A549 treated with AZD2906 at 1 μM for 4 hours (cell line): ENCODE data around the gene GDF11. TPM values are rescaled to one million over a fixed set of nuclear protein-coding genes. Genes with fewer than 3 reads are reported as not detected.

Source experiments
- total RNA-seq: library from RNA; stranded (reverse); fragments of 200-300 nt; extraction: Qiagen RNA extraction; gene quantifications from 5 replicates; pipeline ENCODE4 v1.2.3, GENCODE V29; 2022

GDF11 gene
- 2.9 to 4.9 TPM (median 3.9 TPM) in 5 replicates for total RNA-seq

GRCh38 chr12:55742719-55743405 is at the start of gene GDF11:
GDF11 (plus strand) TSS chr12:55743122; CDS start chr12:55743317, 195 bp downstream.

GRCh38 chr12:55707841-55708694 is 34.9 kb upstream of the GDF11 start, which contains the start of gene ITGA7:
ITGA7 (minus strand) TSS chr12:55707904; CDS start chr12:55707682, 222 bp downstream.

GRCh38 chr12:55715833-55716581 is 26.9 kb upstream of the GDF11 start, which contains the start of gene BLOC1S1:
BLOC1S1 (plus strand) TSS chr12:55716046; CDS start chr12:55716052, 6 bp downstream.

GRCh38 chr12:55720071-55720564 is 22.8 kb upstream of the GDF11 start, which contains the start of gene RDH5:
RDH5 (plus strand) TSS chr12:55720393; CDS start chr12:55721185, 792 bp downstream.

GRCh38 chr12:55728939-55729818 is 13.7 kb upstream of the GDF11 start, which contains the start of gene CD63:
CD63 (minus strand) TSS chr12:55729009; CDS start chr12:55728341, 668 bp downstream.

Other genes with a start within 250 kb of the GDF11 start
- not detected in 5 replicates for gene OR6C4, start 193.5 kb upstream of the GDF11 start, total RNA-seq
- not detected in 5 replicates for gene OR2AP1, start 170.7 kb upstream of the GDF11 start, total RNA-seq
- gene OR10P1, start 106.2 kb upstream of the GDF11 start, total RNA-seq, result not detected in 5 replicates
- gene ITGA7, start 35.2 kb upstream of the GDF11 start, total RNA-seq, result 1.3 to 1.5 TPM (median 1.3 TPM) in 5 replicates
- gene BLOC1S1, start 27.1 kb upstream of the GDF11 start, total RNA-seq, result 117 to 155 TPM (median 149 TPM) in 5 replicates
- gene RDH5, start 22.7 kb upstream of the GDF11 start, total RNA-seq, result 1.9 to 2.6 TPM (median 2.1 TPM) in 5 replicates
- gene CD63, start 14.1 kb upstream of the GDF11 start, total RNA-seq, result 655 to 710 TPM (median 681 TPM) in 5 replicates
- 90.0 to 127 TPM (median 91.7 TPM) in 5 replicates for gene SARNP, start 74.6 kb downstream of the GDF11 start, total RNA-seq
- 67.3 to 104 TPM (median 102 TPM) in 5 replicates for gene ORMDL2, start 74.9 kb downstream of the GDF11 start, total RNA-seq
- 19.2 to 27.1 TPM (median 21.6 TPM) in 5 replicates for gene DNAJC14, start 86.5 kb downstream of the GDF11 start, total RNA-seq
- gene MMP19, start 99.8 kb downstream of the GDF11 start, total RNA-seq, result 0.35 to 0.85 TPM (median 0.39 TPM) in 5 replicates
- gene PYM1, start 184.8 kb downstream of the GDF11 start, total RNA-seq, result 40.4 to 44.4 TPM (median 41.2 TPM) in 5 replicates
- gene DGKA, start 188.0 kb downstream of the GDF11 start, total RNA-seq, result 17.8 to 23.2 TPM (median 20.7 TPM) in 5 replicates
- 0.70 to 1.5 TPM (median 1.1 TPM) in 5 replicates for gene PMEL, start 222.9 kb downstream of the GDF11 start, total RNA-seq
- 46.6 to 56.3 TPM (median 54.0 TPM) in 5 replicates for gene CDK2, start 223.7 kb downstream of the GDF11 start, total RNA-seq
- 26.2 to 33.8 TPM (median 32.7 TPM) in 5 replicates for gene RAB5B, start 231.0 kb downstream of the GDF11 start, total RNA-seq